AG20443 (cell line): ENCODE measurements around the gene PER2.

Source experiments
- DNase-seq: peaks from one replicate; pipeline ENCODE4 v3.0.0; 2012; ENCODE audit warnings: low spot score, mixed read lengths

Gene PER2

GRCh38 chr2:238308177-238308576, 19.8 kb upstream of the PER2 start:
- no peak for DNase-seq

GRCh38 chr2:238306672-238306998, 18.2 kb upstream of the PER2 start:
- DNase-seq = no peak

- DNase-seq = no peak
Observed at GRCh38 chr2:238305965-238306671, 17.7 kb upstream of the PER2 start.

DNA sequence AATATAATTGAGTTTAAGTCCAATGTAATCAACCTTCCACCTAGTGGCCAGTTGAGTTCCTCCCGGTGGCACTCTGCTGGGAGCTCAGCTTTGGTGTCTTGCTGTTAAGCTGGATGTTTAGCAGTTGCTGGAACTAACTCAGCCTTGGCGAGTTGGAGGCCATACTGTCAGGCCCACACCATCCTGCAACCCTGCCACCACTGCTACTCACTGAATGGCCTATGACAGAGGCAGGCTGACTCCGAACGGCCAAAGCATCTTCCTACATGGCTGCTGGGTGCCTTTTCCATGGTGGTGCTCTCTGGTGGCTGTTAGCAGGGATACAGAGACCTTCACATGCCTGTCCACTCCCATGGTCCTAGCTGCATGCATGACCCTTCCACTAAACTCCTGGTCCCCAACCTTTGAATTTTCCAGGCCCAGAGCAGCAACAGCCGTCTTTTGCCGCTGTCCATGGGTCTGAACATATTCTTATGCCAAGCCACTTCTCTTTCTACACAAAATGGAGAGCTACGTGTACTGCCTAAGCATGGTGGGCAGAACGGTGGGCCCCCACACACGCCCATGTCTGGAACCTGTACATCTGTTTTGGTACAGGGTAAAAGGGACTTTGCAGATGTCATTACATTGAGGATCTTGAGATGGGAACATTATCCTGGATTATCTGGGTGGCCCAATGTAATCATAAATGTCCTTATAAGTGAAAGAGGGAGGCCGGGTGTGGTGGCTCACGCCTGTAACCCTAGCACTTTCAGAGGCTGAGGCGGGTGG, 16.9 kb upstream of the PER2 start:
- no peak for DNase-seq

- DNase-seq = no peak
Observed at GRCh38 chr2:238304116-238304515, 15.7 kb upstream of the PER2 start.

GRCh38 chr2:238302751-238303150, 14.3 kb upstream of the PER2 start:
- no peak for DNase-seq

DNA sequence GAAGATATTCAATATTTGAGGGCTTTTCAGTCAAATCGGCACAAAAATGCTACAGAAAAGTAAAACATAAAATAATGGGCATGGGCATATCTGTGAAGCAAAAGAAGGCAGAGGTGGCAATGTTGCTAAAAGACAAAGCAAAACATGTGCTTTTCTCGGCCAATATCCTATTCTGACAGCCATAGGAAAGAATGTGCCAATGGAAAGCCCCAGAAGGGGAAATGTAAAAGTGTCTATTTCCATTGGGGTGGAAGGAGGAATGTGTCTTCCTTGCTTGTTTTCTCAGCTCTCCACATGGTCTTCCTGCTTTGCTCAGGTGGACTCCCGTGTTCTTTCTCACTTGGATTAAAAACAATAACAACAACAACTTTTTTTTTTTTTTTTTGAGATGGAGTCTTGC, 13.7 kb upstream of the PER2 start:
- no peak for DNase-seq

GRCh38 chr2:238299803-238300202, 11.4 kb upstream of the PER2 start:
- no peak for DNase-seq

DNA sequence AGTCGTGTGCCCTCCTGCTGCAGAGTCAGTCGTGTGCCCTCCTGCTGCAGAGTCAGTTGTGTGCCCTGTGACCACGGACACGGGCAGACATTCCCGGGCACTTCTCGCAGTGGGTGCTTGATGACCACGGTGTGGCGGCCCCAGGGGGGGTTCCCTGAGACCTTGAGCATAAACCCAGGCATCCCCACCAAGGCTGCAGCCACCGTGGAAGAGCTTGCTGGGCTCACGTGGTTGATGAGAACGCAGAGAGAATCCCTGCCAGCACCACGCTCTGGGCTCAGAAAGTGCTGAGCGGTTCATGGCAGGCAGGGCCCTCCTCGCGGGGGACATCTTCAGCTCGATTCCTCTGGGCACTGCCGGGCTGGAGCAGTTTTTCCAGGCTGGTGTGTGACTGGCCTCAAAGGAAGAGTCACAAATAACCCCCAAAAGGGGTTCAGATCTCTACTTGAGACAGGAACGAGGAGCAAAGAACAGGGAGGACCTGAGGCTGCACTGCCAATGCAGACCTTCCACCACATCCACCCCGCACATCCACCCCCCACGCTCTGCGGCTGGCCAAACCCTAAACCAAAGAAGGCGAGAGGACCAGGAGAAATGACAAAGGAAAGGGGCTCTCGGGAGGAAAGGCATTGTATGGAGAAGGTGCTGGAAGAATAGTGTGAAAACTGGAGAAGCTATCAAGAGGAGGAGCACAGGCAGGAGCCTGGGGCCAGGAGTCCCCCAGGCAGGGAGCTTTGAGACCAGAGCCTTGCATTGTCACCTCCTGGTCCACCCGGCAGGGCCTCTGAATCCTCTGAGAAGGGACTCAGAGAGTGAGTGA, 8.4 kb upstream of the PER2 start:
- DNase-seq = no peak

DNA sequence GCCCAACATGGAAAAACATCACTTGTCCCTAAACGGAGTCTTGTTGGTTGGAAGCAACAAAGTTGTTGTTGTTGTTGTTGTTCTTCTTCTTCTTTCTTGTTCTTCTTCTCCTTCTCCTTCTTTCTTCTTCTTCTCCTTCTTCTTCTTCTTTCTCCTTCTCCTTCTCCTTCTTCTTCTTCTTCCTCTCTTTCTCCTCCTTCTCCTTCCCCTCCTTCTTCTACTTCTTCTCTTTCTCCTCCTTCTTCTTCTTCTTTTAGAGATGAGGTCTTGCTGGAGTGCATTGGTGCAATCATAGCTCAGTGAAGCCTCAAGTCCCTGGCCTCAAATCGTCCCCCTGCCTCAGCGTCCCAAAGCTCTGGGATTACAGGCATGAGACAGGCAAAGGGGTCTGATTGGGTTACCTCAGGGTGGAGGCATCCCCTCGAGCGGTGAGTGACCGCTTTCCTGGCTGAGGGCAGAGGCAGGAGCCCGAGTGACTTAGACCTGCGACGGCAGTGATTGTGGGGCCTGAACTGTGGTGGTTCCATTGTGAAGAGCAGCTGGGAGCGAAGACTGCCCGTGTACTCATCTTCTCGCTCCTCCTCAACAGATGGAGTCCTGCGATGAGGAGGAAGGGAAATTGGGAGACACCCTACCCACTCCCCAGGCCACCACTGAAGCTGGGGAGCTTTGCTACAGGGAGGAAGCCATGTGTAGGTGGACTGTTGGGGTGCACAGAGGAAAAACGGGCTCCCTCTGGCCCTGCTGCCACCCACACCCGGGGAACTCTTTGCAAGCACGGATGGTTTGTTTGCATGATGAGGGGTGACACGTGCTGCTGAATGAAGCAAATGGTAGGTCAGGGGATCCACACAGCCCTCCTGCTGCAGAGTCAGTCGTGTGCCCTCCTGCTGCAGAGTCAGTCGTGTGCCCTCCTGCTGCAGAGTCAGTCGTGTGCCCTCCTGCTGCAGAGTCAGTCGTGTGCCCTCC, 7.0 kb upstream of the PER2 start:
- DNase-seq = no peak

DNA sequence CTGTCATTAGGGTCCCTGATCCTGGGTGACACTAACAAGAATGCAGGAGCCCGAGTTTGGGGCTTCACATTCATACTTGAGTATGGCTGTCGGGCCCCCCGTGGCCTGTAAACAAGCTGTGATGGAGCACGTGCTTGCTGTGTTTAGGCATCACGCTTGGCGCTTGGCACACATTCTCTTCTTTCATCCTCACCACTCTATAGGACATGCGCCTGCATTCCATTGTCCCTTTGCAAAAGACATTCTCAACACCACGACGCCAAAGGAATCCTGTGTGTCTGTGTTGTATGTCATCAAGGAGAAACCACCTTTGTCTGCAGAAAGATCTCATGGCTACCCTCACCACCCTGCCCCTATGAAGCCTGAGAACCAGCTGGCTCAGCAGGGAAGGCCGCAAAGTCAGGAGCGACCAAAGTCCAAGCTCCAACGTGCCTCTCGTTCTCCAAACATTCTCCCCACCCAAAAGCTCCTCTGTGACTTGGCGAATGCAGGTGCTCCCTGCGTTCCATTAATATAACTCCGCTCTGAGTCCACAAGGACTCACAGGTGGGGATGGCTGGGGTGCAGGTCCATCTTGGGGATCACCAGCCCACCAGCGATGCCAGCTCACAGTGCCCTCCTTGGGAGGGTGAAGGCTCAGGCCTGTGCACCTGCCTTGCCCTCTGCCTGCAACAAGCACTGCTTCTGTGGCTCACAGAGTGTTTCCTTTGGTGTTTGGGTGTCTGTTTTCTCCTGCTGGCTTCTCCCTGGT, 6.2 kb upstream of the PER2 start:
- DNase-seq = no peak

GRCh38 chr2:238294046-238294392, 5.6 kb upstream of the PER2 start:
- DNase-seq = no peak

DNA sequence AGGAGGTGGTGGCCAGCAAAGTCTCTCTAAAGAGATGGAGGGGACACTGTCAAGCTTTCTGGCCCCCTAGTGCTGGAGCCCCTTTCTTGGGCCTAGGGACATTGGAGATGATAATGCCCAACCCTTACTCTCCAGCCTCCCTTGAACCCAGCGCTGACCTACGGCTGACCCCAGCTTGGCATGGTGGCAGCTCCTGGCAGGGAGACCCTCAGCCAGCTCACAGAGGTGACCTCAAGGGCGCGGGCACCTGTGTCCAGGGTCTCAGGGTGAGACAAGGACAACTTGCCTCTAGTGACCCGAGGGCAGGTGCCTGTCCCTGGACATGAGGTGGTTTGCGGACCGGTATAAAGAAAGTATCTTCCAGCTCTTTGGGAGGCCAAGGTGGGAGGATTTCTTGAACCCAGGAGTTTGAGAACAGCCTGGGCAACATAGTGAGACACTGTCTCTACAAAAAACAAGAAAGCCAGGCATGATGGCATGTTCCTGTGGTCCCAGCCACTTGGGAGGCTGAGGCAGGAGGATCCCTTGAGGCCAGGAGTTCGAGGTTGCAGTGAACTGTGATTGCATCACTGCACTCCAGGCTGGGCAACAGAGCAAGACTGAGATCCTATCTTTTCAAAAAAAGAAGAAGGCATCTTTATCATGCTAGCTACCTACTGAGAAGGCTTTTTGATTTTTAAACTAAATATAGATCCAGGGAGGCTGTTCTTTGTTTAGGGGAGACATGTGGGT, 3.3 kb upstream of the PER2 start:
- DNase-seq = no peak

DNA sequence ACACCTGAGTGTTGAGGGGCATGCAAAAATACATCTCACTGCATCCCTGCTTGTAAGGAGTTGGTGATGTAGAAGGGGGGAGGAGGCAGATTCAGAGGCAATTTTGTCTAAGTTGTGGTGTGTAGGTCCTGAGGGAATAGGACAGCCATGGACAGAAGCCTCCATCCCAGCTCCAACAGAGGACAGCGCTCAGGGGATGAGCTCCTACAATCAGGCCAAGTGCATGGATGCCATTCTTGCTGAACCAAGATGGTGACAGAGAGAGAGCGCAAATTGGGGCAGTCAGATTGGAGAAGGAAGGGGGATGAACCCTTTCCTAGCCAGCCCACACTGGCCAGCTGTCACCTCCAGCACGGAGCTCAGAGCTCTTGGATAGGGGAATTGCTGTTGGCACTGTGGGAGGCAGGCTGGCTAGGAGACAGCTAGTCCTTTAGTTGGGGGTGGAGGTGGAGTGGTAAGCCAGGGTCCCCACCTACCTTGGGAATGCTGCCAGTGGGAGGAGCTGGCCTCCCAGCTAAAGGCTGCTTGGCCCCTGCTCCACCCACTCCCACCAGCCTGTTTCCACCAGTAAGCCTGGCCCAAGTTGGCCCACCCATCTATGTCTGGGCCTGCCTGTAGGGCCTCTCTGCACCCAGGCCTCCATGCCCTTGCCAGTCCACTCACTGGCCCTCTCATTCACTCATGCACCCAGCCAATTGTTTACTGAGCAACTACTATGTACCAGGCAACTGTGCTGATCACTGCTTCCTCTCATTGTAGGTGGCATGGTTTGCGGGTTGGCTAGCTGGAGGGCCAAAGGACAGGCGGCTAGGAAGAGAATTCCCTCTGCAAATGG, 2.5 kb upstream of the PER2 start:
- no peak for DNase-seq

GRCh38 chr2:238290091-238290509, 1.7 kb upstream of the PER2 start:
- DNase-seq = no peak

- no peak for DNase-seq
Observed at GRCh38 chr2:238289574-238289973, 1.2 kb upstream of the PER2 start.

DNA sequence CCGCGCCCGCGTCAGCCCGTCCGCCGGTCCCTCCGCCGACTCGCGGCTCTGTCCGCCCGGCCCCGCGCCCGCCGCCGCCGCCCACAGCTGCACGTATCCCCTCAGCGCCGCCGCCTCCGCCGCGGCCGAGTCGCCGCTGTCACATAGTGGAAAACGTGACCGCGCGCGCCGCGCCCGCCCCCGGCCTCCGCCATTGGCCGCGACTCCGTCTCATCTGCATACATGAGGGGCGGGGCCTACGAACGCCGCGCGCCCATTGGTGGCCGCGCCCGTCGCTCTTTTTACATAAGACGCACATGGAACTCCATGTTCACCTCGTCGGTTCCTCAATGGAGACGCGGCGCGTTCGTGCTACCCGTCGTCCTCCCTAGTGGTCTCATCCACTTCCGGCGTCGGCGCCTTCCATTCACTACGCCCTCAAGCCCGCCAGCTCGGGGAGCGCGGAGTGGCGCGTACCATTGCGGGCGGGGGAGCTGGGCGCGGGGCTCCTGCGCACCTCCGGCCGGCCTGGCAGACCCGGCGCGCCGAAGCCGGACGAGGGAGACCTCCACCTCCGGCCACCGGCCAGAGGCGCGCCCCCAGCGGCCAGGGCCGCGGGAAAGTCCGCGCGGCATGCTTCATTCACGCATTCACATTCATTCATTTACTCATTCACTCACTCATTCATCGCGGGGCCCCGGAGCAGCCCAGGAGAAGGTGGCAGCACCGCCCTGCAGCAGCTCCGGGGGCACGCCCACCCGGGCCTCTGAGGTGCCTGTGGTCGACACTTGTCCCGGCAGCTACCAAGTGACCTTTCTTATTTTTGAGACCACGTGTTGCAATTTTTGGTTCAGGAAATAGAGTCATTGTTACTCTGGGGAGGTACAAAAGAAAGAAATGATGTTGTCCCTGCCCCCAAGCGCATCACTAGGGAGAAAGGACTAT, 502 bp upstream of the PER2 start:
- peak; percentile 96 for DNase-seq

GRCh38 chr2:238286987-238287736, 1.2 kb downstream of the PER2 start:
- no peak for DNase-seq
